22Rv1 (cell line): ENCODE measurements around the gene CHMP3.

Experiments used
- CTCF ChIP-seq: fragments of 450-650 bp; IDR thresholded peaks from 2 replicates; pipeline ENCODE4 v1.5.1; 2017; ENCODE audit warnings: mild to moderate bottlenecking
- ZFX ChIP-seq: fragments of 450-650 bp; IDR thresholded peaks from 2 replicates; pipeline ENCODE4 v1.6.1; 2017; ENCODE audit warnings: antibody characterized with exemption, borderline replicate concordance

- TF ChIP-seq CTCF = no peak
- no peak for TF ChIP-seq ZFX
Measured at GRCh38 chr2:86603905-86604304, 40.7 kb upstream of the CHMP3 start.
